CD4-positive, alpha-beta T cell treated with Interleukin-12 subunit alpha and Interleukin-12 subunit beta, for 1 hour (primary cell): Measurements from ENCODE around the gene CPN1.

ENCODE experiments used
- DNase-seq: peaks from one replicate; pipeline ENCODE4 v3.0.0-alpha.2; 2020

The CPN1 gene

DNA sequence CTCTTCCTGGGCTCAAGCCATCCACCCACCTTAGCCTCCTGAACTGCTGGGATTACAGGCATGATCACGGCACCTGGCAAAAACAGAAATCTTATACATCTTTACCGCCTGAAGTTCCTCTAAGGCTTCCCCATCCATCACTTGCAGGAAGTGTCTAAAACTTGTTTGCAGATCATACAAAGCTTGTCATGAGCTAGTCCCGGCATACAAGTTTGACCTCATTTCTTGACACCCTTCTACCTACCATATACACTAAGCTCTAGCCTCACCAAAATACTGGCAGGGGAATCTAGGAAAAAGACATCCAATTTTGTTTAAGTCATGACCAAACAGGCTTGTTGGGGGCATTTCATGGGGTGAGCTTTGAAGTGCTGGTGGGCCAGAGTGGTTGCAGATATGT, 86.4 kb downstream of the CPN1 start:
- no peak for DNase-seq

DNA sequence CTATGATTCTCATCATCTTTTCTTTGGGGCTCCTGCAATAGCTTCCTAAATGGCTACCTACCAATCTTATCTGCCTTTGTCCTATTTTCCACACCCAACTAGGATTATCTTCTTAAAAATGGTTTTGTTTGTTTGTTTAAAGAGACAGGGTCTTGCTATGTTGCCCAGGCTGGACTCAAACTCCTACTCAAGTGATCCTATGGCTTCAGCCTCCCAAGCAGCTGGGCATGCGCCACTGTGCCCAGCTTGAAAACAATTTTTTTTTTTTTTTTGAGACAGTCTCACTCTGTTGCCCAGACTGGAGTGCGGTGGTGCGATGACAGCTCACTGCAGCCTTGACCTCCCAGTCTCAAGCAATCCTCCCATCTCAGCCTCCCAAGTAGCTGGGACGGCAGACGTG, 86.9 kb downstream of the CPN1 start:
- no peak for DNase-seq

DNA sequence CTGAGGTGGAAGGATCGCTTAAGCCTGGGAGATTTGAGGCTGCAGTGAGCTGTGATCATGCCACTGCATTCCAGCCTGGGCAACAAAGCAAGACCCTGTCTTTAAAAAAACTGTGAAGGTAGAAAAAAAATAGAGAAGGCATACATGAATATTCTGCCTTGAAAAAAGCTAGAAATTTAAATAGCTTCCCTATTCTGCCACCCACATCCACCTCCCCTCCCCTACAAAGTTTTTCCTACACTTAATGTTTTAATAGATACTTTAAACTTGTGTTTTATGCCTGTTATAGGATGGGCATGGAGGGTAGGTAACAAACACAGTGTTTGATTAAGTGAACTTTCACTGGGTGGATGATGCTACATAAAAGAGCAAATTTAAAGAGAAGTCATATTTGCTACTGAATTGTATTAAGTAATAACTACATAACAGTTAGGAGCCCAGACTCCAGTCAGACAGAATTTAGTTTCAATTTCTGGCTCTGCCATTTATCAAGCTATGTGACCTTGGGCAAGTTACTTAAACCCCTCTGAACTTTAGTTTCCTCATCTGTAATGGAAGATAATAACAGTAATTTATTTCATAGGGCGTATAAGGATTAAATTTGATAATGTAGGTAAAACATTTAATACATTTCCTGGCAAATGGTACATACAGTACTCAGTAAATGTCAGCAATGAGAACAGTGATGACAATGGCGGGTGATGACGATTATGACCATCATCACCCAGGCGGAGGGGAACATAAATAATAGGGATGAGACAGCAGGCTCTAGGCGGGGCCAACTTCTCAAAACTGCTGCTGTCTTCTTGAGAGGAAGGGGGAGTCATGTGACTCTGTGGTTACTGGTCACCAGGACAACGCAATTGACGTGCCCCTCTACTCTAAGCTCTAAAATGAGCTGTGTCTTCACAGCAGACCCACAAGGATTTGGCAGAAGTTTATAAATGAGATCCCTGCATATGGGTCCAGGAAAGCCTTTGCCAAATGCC, 87.7 kb downstream of the CPN1 start:
- peak; percentile 55 for DNase-seq
